ENCODE results near the gene GRIK1. TPM values are rescaled to one million over a fixed set of nuclear protein-coding genes. Genes with fewer than 3 reads are reported as not detected.

Gene GRIK1
- total RNA-seq, 1 donor from 2014 or later, result not detected

GRCh38 chr21:29875036-29875716 is 64.6 kb downstream of the GRIK1 start:
- intact Hi-C loops (cut with DNase I), result no loop called here
- no peak overlapping the region for H3K27ac ChIP-seq
- no peaks in the 10 kb centered on the region for H3K4me1 ChIP-seq
- H3K36me3 ChIP-seq, result no peaks in the 10 kb centered on the region
- DNase-seq, result no peak
- H3K9me3 ChIP-seq, result no peaks in the 10 kb centered on the region
- TF ChIP-seq, protein P1, sequence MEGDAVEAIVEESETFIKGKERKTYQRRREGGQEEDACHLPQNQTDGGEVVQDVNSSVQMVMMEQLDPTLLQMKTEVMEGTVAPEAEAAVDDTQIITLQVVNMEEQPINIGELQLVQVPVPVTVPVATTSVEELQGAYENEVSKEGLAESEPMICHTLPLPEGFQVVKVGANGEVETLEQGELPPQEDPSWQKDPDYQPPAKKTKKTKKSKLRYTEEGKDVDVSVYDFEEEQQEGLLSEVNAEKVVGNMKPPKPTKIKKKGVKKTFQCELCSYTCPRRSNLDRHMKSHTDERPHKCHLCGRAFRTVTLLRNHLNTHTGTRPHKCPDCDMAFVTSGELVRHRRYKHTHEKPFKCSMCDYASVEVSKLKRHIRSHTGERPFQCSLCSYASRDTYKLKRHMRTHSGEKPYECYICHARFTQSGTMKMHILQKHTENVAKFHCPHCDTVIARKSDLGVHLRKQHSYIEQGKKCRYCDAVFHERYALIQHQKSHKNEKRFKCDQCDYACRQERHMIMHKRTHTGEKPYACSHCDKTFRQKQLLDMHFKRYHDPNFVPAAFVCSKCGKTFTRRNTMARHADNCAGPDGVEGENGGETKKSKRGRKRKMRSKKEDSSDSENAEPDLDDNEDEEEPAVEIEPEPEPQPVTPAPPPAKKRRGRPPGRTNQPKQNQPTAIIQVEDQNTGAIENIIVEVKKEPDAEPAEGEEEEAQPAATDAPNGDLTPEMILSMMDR (IDR thresholded peaks at IDR 0.05), result no peak
- peaks cover 5% of the 10 kb centered on the region for H3K27me3 ChIP-seq
- no peak for ATAC-seq
- no peak overlapping the region for H3K4me3 ChIP-seq

DNA sequence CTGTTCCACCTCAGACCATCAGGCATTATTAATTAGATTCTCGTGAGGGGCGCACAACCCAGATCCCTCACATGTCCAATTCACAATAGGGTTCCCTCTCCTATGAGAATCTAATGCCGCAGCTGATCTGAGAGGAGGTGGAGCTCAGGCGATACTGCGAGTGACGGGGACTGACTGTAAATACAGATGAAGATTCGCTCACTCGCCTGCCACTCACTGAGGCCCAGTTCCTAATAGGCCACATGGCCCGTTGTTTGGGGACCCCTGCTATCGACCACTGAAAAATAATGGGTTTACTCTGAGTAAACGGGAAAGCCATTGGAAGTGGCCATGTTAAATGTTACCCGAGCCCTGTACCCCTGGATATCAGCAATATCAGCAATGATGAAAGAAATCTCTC is 65.9 kb downstream of the GRIK1 start:
- ATAC-seq (no peak), DNase-seq (no peak)
- Histone ChIP-seq H3K27me3 (peaks cover 5% of the 10 kb centered on the region), H3K36me3 (no peaks in the 10 kb centered on the region), H3K4me3 (no peak overlapping the region), H3K4me1 (no peaks in the 10 kb centered on the region), H3K9me3 (no peaks in the 10 kb centered on the region), H3K27ac (no peak overlapping the region)
- TF ChIP-seq, protein P1 (IDR thresholded peaks at IDR 0.05), result no peak
- intact Hi-C loops (cut with DNase I), result no loop called here

GRCh38 chr21:29870814-29871213 is 69.0 kb downstream of the GRIK1 start:
- Histone ChIP-seq H3K27ac (no peak overlapping the region), H3K36me3 (no peaks in the 10 kb centered on the region), H3K4me3 (no peak overlapping the region), H3K27me3 (no peaks in the 10 kb centered on the region), H3K4me1 (no peaks in the 10 kb centered on the region), H3K9me3 (no peaks in the 10 kb centered on the region)
- TF ChIP-seq, protein P1 (IDR thresholded peaks at IDR 0.05), result no peak
- peak; percentile 28 for ATAC-seq
- DNase-seq, result no peak
- intact Hi-C loops (cut with DNase I), result no loop called here

DNA sequence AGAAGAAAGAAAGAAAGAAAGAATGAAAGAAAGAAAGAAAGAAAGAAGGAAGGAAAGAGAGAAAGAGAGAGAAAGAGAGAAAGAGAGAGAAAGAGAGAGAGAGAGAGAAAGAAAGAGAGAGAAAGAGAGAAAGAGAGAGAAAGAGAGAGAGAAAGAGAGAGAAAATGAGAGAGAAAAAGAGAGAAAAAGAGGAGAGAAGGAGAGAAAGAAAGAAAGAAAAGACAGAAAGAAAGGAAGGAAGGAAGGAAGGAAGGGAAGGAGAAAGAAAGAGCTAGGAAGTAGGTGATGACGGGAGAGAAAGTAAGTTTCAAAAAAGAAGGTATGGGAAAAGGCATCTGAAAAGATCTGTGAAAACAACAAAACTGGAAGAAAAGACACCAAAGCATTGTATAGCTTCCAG is 72.0 kb downstream of the GRIK1 start:
- Histone ChIP-seq H3K4me3 (no peak overlapping the region), H3K9me3 (no peaks in the 10 kb centered on the region), H3K36me3 (no peaks in the 10 kb centered on the region), H3K27ac (no peak overlapping the region), H3K4me1 (no peaks in the 10 kb centered on the region), H3K27me3 (no peaks in the 10 kb centered on the region)
- intact Hi-C loops (cut with DNase I), result no loop called here
- no peak for ATAC-seq
- TF ChIP-seq, protein P1 (IDR thresholded peaks at IDR 0.05), result no peak
- no peak for DNase-seq

- Histone ChIP-seq H3K4me3 (no peak overlapping the region), H3K27ac (no peak overlapping the region), H3K27me3 (no peaks in the 10 kb centered on the region), H3K9me3 (no peaks in the 10 kb centered on the region), H3K4me1 (no peaks in the 10 kb centered on the region), H3K36me3 (no peaks in the 10 kb centered on the region)
- DNase-seq (no peak), ATAC-seq (no peak)
- TF ChIP-seq, protein P1 (IDR thresholded peaks at IDR 0.05), result no peak
- intact Hi-C loops (cut with DNase I), result no loop called here
These were observed 79.5 kb downstream of the GRIK1 start for GRCh38 chr21:29860346-29860745.

DNA sequence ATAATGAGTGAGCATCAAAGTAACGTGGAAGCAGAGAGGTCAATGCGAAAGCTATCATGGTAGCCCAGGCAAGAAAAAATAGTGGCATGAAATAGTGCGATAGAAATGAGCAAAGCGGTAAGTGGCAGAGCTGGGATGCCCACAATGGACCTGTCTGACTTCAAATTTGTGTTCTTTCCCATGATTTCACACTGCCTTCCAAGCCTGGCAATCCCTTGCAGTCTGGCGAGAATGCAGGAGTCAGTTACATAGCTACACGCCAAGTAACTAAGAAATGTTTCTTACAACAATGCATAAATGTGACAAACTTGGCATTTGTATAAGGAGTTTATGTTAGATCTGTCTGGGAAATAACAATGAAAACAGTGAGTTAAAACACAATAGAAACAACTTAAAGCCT is 82.6 kb downstream of the GRIK1 start:
- Histone ChIP-seq H3K27me3 (no peaks in the 10 kb centered on the region), H3K36me3 (no peaks in the 10 kb centered on the region), H3K27ac (no peak overlapping the region), H3K4me1 (no peaks in the 10 kb centered on the region), H3K4me3 (no peak overlapping the region), H3K9me3 (no peaks in the 10 kb centered on the region)
- DNase-seq (no peak), ATAC-seq (no peak)
- intact Hi-C loops (cut with DNase I), result loop anchor here (10.0 kb wide), 1 partner anchor 382 kb away; no protein-coding TSS in a partner anchor
- TF ChIP-seq, protein P1 (IDR thresholded peaks at IDR 0.05), result no peak

Data from upper lobe of right lung (tissue), 1 donor.